GM18502 (cell line): Measurements from ENCODE around the gene ADAMTSL1.

Experiments used
- ATAC-seq: cut with Tn5 transposase; IDR thresholded peaks from one replicate; pipeline ENCODE4 v1.9.1; 2021; ENCODE audit warnings: mild to moderate bottlenecking; ENCODE audit not compliant: unreplicated experiment, poor library complexity

ADAMTSL1 gene

GRCh38 chr9:18604767-18605730 is 131.1 kb downstream of the ADAMTSL1 start:
- no peak for ATAC-seq

DNA sequence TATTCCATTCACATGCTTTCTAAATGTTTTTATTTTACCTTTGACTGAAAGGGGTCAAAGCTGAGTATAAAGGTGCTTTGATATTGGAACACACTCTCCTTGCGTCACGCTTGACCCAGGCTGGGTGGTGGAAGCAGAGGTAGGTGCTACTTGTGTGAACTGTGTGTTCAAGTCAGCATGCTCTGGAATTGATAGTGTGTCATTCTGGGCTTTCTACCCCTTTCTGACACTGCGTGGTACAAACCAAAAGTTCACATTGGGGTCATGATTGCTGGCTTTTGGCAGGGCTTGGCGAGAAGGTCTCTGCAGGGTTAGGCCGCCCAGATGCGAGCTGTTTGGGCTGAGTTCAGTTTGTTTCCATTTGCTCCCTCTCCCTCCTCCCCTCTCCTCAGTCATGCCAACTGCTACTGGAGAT is 131.8 kb downstream of the ADAMTSL1 start:
- ATAC-seq, result no peak

- no peak for ATAC-seq
Measured at GRCh38 chr9:18606281-18606680, 132.3 kb downstream of the ADAMTSL1 start.

DNA sequence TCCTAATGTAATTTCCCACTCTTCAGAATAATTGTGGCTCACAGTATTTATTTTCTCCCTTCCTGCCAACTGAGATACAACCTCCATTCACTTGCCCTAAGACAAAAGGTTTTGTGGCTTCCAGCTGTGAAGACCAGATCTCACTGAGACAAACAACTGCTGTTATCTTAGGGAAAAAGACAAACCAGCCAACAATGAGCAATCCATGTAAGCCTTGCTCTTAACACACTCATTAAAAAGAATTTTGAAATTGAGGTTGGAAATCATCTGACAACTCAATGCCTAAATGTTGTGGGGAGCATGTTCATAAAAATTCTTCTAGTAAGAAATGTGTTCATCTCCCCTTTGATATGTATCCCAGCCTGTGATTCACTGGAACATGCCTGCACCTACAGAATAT is 132.9 kb downstream of the ADAMTSL1 start:
- no peak for ATAC-seq

- ATAC-seq, result no peak
Measured at GRCh38 chr9:18608371-18608770, 134.4 kb downstream of the ADAMTSL1 start.

GRCh38 chr9:18610956-18611355 is 137.0 kb downstream of the ADAMTSL1 start:
- ATAC-seq, result no peak

- no peak for ATAC-seq
Measured at GRCh38 chr9:18611971-18612370, 138.0 kb downstream of the ADAMTSL1 start.

- no peak for ATAC-seq
Measured at GRCh38 chr9:18614116-18614515, 140.2 kb downstream of the ADAMTSL1 start.

- no peak for ATAC-seq
Measured at GRCh38 chr9:18614651-18615050, 140.7 kb downstream of the ADAMTSL1 start.

GRCh38 chr9:18616976-18617375 is 143.0 kb downstream of the ADAMTSL1 start:
- ATAC-seq, result no peak

DNA sequence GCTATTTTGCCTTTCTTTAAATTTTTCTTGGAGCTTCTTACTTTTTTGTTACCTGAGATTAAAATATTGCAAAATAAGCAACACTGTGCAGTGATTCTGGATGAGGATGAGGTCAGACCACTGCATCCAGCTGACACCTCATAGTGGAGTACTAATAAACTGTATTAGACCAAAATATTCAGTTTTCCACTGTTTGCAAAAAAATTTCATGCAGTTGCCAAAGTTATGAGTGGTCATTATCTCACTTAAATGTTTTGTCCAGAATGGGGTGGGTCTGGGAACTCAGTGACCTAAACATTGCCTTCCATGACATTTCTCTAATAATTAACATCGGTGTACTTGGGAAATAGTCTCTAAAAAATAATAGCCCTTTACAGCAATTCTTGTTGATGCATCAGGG is 143.8 kb downstream of the ADAMTSL1 start:
- no peak for ATAC-seq

- ATAC-seq, result no peak
Measured at GRCh38 chr9:18618862-18619261, 144.9 kb downstream of the ADAMTSL1 start.

DNA sequence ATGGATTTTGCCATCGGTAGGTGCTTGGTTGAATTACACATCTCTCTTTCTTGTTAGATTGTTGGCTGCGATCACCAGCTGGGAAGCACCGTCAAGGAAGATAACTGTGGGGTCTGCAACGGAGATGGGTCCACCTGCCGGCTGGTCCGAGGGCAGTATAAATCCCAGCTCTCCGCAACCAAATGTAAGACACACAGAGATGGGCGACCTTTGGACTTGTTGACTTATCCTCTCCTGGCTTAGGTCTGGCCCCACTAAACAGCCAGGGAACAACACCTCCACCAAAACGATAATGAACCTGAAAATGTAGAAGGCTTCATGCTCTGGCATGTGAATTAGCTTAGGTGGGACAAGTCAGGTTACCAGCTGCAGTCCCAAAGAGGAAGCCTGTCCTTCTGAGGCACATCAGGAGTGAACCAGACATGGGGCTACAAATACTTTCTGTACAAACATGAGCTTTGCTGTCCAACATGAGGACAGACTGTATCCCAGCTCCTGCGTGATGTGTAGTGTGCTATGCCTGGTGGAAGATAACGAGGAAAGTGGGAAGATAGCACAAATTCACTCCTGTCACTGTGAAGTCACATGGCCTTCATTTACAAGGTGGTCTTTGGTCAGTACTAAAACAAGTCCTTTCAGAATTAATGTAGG is 148.4 kb downstream of the ADAMTSL1 start:
- no peak for ATAC-seq

GRCh38 chr9:18623221-18624079 is 149.5 kb downstream of the ADAMTSL1 start:
- ATAC-seq, result no peak

- ATAC-seq, result no peak
Measured at GRCh38 chr9:18626046-18626698, 152.2 kb downstream of the ADAMTSL1 start.

DNA sequence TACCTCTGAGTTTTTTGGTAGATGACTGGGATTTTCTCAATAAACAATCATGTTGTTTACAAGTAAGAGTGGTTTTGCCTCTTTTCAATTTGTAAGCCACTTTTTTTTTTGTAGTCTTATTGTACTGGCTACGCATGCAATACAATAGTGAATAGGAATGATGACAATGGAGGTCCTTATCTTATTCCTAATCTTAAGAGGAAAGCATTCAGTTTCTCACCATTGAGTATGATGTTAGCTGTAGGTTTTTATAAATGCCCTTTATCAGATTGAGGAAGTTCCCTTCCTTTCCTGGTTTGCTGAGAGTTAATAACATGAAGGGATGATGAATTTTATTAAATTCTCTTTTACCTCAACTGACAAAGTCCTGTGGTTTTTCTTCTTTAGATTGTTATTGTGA is 155.2 kb downstream of the ADAMTSL1 start:
- no peak for ATAC-seq

DNA sequence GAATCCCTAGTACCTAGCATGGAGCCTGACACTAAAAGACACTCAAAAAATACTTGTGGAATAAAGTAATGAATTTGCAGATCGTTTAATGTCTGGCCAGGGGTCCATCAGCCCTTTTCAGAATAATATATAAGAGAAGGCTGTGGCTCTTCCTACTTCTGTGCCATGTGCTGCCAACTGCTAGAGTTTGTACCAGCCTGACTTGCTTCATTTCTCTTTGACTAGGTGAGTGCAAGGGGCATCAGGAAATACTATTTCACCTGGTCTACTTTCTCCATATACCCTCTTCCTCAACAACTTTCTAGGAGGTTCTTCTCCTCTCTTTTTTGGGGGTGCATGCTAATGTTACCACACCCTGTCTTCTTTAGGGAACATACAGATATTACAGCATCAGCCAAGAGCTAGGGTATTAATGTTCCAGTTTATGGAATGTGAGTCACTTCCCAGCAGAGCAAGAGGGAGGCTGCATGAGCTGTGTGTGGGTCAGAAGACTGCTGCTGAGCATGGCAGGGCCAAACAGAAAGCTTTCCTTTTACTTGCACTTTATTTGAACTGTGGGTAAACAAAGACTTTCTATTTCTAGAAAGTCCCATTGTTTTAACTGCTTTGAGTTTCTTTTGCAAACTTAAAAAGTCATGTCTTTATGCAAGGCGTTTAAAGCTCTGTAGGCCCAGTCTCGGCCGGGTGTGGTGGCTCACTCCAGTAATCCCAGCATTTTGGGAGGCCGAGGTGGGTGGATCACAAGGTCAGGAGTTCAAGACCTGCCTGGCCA is 158.9 kb downstream of the ADAMTSL1 start:
- no peak for ATAC-seq

DNA sequence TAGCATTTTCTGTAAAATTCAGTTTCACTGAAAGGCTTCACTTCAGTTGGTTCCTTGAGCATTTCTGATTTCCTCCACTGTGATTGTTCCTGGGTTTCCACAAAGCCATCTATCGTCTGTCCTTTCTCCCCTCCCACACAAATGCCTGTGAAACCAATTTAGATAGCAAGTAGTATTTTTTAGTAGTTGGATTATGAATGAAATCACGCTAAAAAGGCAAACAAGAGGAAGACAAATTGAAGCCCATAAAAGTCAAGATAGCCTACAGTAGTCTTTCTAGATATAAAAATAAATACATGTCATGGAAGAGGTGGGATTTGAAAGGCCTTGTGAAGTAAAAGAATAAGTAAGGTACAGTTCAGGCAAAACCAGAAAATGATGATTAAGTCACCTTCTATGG is 162.8 kb downstream of the ADAMTSL1 start:
- no peak for ATAC-seq
